Measurements from ENCODE around the gene PTPRJ. TPM values are rescaled to one million over a fixed set of nuclear protein-coding genes. Genes with fewer than 3 reads are reported as not detected.
A peak's percentile ranks its signal among the peaks of the same experiment; 100 is the strongest.
"Not testable (repeated sequence)": the region's sequence is repeated elsewhere in the genome, so short reads cannot be mapped to it uniquely, and the experiment has no call there.

Gene PTPRJ
- total and polyA plus RNA-seq, 2 donors (not counting 1 experiment from before 2014, with no cell fraction given) = 5.3 to 5.8 TPM

- Histone ChIP-seq H3K9ac (ENCODE audit: insufficient read depth, low read length) (no peak overlapping the region), H2AFZ (ENCODE audit: low read length) (no peak overlapping the region), H3K9me3 (ENCODE audit: control insufficient read depth, insufficient read depth, low read depth, low read length) (no peaks in the 10 kb centered on the region), H3K36me3 (ENCODE audit: control insufficient read depth, insufficient read depth, low read length) (no peaks in the 10 kb centered on the region), H3K79me2 (ENCODE audit: control insufficient read depth, insufficient read depth, low read length) (no peaks in the 10 kb centered on the region), H3K4me1 (ENCODE audit: control insufficient read depth, extremely low read depth, insufficient read depth, low read length) (no peaks in the 10 kb centered on the region), H4K20me1 (ENCODE audit: control insufficient read depth, extremely low read depth, insufficient read depth, low read length) (no peaks in the 10 kb centered on the region), H3K4me2 (ENCODE audit: extremely low read depth, insufficient read depth, low read length) (no peak overlapping the region), H3K27ac (ENCODE audit: insufficient read depth, low read length) (no peak overlapping the region), H3K27me3 (ENCODE audit: control insufficient read depth, insufficient read depth, low read length) (no peaks in the 10 kb centered on the region), H3K4me3 (replicated peaks in 1 of 4; ENCODE audit: control extremely low read depth in 1 of 4, insufficient read depth in 1 of 4, low read depth in 3 of 4, low read length in 4 of 4) (no peak overlapping the region)
- no peak for DNase-seq (ENCODE audit: low read depth in 2 of 2)
- no peak for TF ChIP-seq EZH2 (IDR thresholded peaks at IDR 0.05; ENCODE audit: low read length, missing control alignments)
- no peak for TF ChIP-seq CTCF (conservative IDR thresholded peaks at IDR 0.05 in 1 of 2, IDR thresholded peaks at IDR 0.05 in 1 of 2; ENCODE audit: low read depth in 1 of 2, low read length in 2 of 2)
Observed at GRCh38 chr11:48138222-48138621, 157.9 kb downstream of the PTPRJ start.

- H3K36me3 ChIP-seq (ENCODE audit: control insufficient read depth, insufficient read depth, low read length); H3K9me3 ChIP-seq (ENCODE audit: control insufficient read depth, insufficient read depth, low read depth, low read length); H3K79me2 ChIP-seq (ENCODE audit: control insufficient read depth, insufficient read depth, low read length); H3K4me2 ChIP-seq (ENCODE audit: extremely low read depth, insufficient read depth, low read length); H2AFZ ChIP-seq (ENCODE audit: low read length); DNase-seq (ENCODE audit: low read depth in 2 of 2); H3K4me3 ChIP-seq (replicated peaks in 1 of 4; ENCODE audit: control extremely low read depth in 1 of 4, insufficient read depth in 1 of 4, low read depth in 3 of 4, low read length in 4 of 4); H3K4me1 ChIP-seq (ENCODE audit: control insufficient read depth, extremely low read depth, insufficient read depth, low read length); H4K20me1 ChIP-seq (ENCODE audit: control insufficient read depth, extremely low read depth, insufficient read depth, low read length); H3K27ac ChIP-seq (ENCODE audit: insufficient read depth, low read length); H3K27me3 ChIP-seq (ENCODE audit: control insufficient read depth, insufficient read depth, low read length); H3K9ac ChIP-seq (ENCODE audit: insufficient read depth, low read length): not testable (repeated sequence)
Observed at GRCh38 chr11:48139896-48140295, 159.5 kb downstream of the PTPRJ start.

GRCh38 chr11:48141475-48142122 is 161.2 kb downstream of the PTPRJ start:
- Histone ChIP-seq H3K27ac (ENCODE audit: insufficient read depth, low read length) (no peak overlapping the region), H3K79me2 (ENCODE audit: control insufficient read depth, insufficient read depth, low read length) (no peaks in the 10 kb centered on the region), H2AFZ (ENCODE audit: low read length) (no peak overlapping the region), H3K9ac (ENCODE audit: insufficient read depth, low read length) (no peak overlapping the region), H4K20me1 (ENCODE audit: control insufficient read depth, extremely low read depth, insufficient read depth, low read length) (no peaks in the 10 kb centered on the region), H3K4me3 (replicated peaks in 1 of 4; ENCODE audit: control extremely low read depth in 1 of 4, insufficient read depth in 1 of 4, low read depth in 3 of 4, low read length in 4 of 4) (no peak overlapping the region), H3K36me3 (ENCODE audit: control insufficient read depth, insufficient read depth, low read length) (no peaks in the 10 kb centered on the region), H3K9me3 (ENCODE audit: control insufficient read depth, insufficient read depth, low read depth, low read length) (no peaks in the 10 kb centered on the region), H3K4me2 (ENCODE audit: extremely low read depth, insufficient read depth, low read length) (no peak overlapping the region), H3K27me3 (ENCODE audit: control insufficient read depth, insufficient read depth, low read length) (no peaks in the 10 kb centered on the region), H3K4me1 (ENCODE audit: control insufficient read depth, extremely low read depth, insufficient read depth, low read length) (no peaks in the 10 kb centered on the region)
- peak in 1 of 2 donors; percentile 28 for DNase-seq (ENCODE audit: low read depth in 2 of 2)
- TF ChIP-seq CTCF (conservative IDR thresholded peaks at IDR 0.05 in 1 of 2, IDR thresholded peaks at IDR 0.05 in 1 of 2; ENCODE audit: low read depth in 1 of 2, low read length in 2 of 2) (no peak), EZH2 (IDR thresholded peaks at IDR 0.05; ENCODE audit: low read length, missing control alignments) (no peak)
